ENCODE measurements around the gene ANO4.

Gene ANO4

DNA sequence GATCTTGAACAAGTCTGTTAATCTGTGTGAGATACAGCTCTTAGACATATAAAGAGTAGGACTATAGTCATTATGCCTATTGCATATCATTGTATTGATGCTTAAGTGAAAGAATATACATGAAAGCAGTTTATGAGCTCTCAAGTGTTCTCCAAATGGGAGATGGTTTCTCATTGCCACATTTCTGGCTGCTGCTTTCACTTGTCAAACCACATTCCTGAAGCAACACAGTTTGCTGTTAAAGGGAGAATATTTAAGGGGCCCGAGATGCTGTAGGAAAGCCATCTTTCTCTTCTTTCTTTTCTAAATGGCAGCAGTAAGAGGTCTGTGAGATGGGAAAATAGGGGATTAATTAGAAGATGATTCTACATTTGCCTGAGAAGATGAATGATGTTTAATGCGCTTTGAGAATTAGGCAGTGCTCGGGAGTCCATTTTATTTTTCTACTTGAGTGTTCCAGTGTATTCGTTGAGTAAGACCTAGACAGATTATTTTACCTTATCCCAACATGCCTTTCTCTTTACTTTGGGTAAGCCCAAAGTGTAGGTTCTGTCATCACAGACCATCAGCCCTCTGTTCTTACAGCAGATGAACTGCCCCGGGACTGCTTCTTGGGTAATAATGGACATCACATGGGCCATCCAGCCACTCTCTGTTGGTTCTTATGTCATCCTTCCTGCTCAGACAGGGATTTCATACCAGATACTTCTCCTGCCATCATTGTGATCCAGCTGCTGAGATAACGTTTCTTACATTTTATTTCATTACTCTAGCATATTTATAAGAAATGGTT, 35.6 kb downstream of the ANO4 start:
- Histone ChIP-seq H3K4me1 (ENCODE audit: control insufficient read depth in 2 of 2, insufficient read depth in 1 of 2, low read depth in 1 of 2, low read length in 2 of 2) (no peaks in the 10 kb centered on the region), H3K4me3 (ENCODE audit: low read length in 2 of 2) (no peak overlapping the region), H3K9me3 (replicated peaks in 1 of 2; ENCODE audit: control insufficient read depth in 2 of 2, insufficient read depth in 1 of 2, low read depth in 1 of 2, low read length in 2 of 2) (no peaks in the 10 kb centered on the region), H3K4ac (ENCODE audit: low read length) (no peak overlapping the region), H3K4me2 (ENCODE audit: insufficient read depth, low read length, poor library complexity, severe bottlenecking) (no peak overlapping the region), H3K27ac (replicated peaks; ENCODE audit: low read length) (no peak overlapping the region), H3K14ac (ENCODE audit: low read length) (no peak overlapping the region), H3K79me1 (ENCODE audit: low read depth, low read length) (no peaks in the 10 kb centered on the region), H3K36me3 (replicated peaks in 1 of 2; ENCODE audit: control insufficient read depth in 2 of 2, insufficient read depth in 2 of 2, low read length in 2 of 2) (no peaks in the 10 kb centered on the region), H3K18ac (ENCODE audit: low read length) (no peak overlapping the region), H4K8ac (ENCODE audit: low read depth, low read length) (no peak overlapping the region), H2BK12ac (ENCODE audit: low read length) (no peak overlapping the region), H3K27me3 (ENCODE audit: control insufficient read depth in 3 of 3, insufficient read depth in 3 of 3, low read depth in 1 of 3, low read length in 3 of 3) (no peaks in the 10 kb centered on the region), H2BK120ac (ENCODE audit: low read depth, low read length) (no peak overlapping the region), H2BK5ac (ENCODE audit: low read length) (no peak overlapping the region), H3K9ac (ENCODE audit: low read depth, low read length, poor library complexity) (no peak overlapping the region), H4K91ac (ENCODE audit: low read depth, low read length, poor library complexity) (no peak overlapping the region), H3K23ac (ENCODE audit: low read depth, low read length, poor library complexity) (no peak overlapping the region), H2AFZ (ENCODE audit: low read length) (no peak overlapping the region), H2AK5ac (ENCODE audit: low read depth, low read length) (no peak overlapping the region), H2BK15ac (ENCODE audit: low read length) (no peak overlapping the region)
- WGBS, 2 donors (ENCODE audit: extremely low coverage in 2 of 2, insufficient read length in 2 of 2, insufficient replicate concordance in 1 of 2), result no CpG with 5 or more reads among the region's 6 CpGs
- DNase-seq (ENCODE audit: low spot score), result no peak

DNA sequence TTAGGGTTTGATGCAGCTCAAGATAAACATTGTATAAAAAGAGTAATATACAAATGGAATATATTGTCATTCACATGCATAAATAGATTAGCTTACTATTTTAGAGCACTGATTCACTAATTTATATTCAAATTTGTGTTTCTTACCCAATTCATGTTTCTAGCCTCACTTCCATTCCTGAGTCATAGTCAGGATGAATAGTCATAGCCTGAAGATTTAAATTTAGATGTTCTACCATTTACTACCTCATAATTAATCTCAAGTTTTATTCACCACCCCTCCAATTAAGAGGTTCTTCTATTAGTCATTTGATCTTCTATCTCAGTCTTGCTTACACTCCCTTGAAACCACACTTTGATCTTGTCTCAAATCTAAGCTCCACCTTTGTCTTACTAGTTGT, 38.7 kb downstream of the ANO4 start:
- Histone ChIP-seq H2AK5ac (ENCODE audit: low read depth, low read length) (no peak overlapping the region), H3K36me3 (replicated peaks in 1 of 2; ENCODE audit: control insufficient read depth in 2 of 2, insufficient read depth in 2 of 2, low read length in 2 of 2) (no peaks in the 10 kb centered on the region), H3K27me3 (ENCODE audit: control insufficient read depth in 3 of 3, insufficient read depth in 3 of 3, low read depth in 1 of 3, low read length in 3 of 3) (no peaks in the 10 kb centered on the region), H3K9me3 (replicated peaks in 1 of 2; ENCODE audit: control insufficient read depth in 2 of 2, insufficient read depth in 1 of 2, low read depth in 1 of 2, low read length in 2 of 2) (no peaks in the 10 kb centered on the region), H4K91ac (ENCODE audit: low read depth, low read length, poor library complexity) (no peak overlapping the region), H3K14ac (ENCODE audit: low read length) (no peak overlapping the region), H3K4ac (ENCODE audit: low read length) (no peak overlapping the region), H4K8ac (ENCODE audit: low read depth, low read length) (no peak overlapping the region), H2BK5ac (ENCODE audit: low read length) (no peak overlapping the region), H3K27ac (replicated peaks; ENCODE audit: low read length) (no peak overlapping the region), H3K4me2 (ENCODE audit: insufficient read depth, low read length, poor library complexity, severe bottlenecking) (no peak overlapping the region), H3K4me1 (ENCODE audit: control insufficient read depth in 2 of 2, insufficient read depth in 1 of 2, low read depth in 1 of 2, low read length in 2 of 2) (no peaks in the 10 kb centered on the region), H2BK15ac (ENCODE audit: low read length) (no peak overlapping the region), H2AFZ (ENCODE audit: low read length) (no peak overlapping the region), H3K79me1 (ENCODE audit: low read depth, low read length) (no peaks in the 10 kb centered on the region), H3K18ac (ENCODE audit: low read length) (no peak overlapping the region), H3K9ac (ENCODE audit: low read depth, low read length, poor library complexity) (no peak overlapping the region), H3K4me3 (ENCODE audit: low read length in 2 of 2) (no peak overlapping the region), H2BK120ac (ENCODE audit: low read depth, low read length) (no peak overlapping the region), H3K23ac (ENCODE audit: low read depth, low read length, poor library complexity) (no peak overlapping the region), H2BK12ac (ENCODE audit: low read length) (no peak overlapping the region)
- DNase-seq (ENCODE audit: low spot score), result no peak

DNA sequence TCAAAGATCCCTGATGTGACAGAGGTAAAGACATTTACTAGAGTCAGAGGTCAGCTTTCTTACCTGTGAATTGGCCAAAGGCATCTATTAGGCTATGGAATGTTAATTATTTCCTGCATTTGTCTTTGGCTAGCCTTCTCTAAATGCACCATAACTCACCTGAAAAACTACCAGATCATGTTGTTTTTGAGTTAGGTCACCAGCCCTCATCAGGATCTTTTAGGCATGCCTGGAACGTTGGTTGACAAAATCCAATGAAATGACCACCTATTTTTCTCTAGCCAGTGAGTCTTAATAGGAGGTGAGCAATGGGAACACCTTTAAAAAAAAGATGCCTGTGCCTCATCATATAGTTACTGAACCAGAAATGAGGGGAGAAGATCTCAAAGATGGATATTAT, 46.2 kb downstream of the ANO4 start:
- H3K9me3 ChIP-seq (replicated peaks in 1 of 2; ENCODE audit: control insufficient read depth in 2 of 2, insufficient read depth in 1 of 2, low read depth in 1 of 2, low read length in 2 of 2), result no peaks in the 10 kb centered on the region
- no peak overlapping the region for H3K4ac ChIP-seq (ENCODE audit: low read length)
- H3K9ac ChIP-seq (ENCODE audit: low read depth, low read length, poor library complexity), result no peak overlapping the region
- H2BK12ac ChIP-seq (ENCODE audit: low read length), result no peak overlapping the region
- H3K27me3 ChIP-seq (ENCODE audit: control insufficient read depth in 3 of 3, insufficient read depth in 3 of 3, low read depth in 1 of 3, low read length in 3 of 3), result no peaks in the 10 kb centered on the region
- H2BK15ac ChIP-seq (ENCODE audit: low read length), result no peak overlapping the region
- no peak overlapping the region for H2BK120ac ChIP-seq (ENCODE audit: low read depth, low read length)
- no peak overlapping the region for H3K27ac ChIP-seq (replicated peaks; ENCODE audit: low read length)
- H2AFZ ChIP-seq (ENCODE audit: low read length), result no peak overlapping the region
- no peak overlapping the region for H3K4me2 ChIP-seq (ENCODE audit: insufficient read depth, low read length, poor library complexity, severe bottlenecking)
- H3K4me1 ChIP-seq (ENCODE audit: control insufficient read depth in 2 of 2, insufficient read depth in 1 of 2, low read depth in 1 of 2, low read length in 2 of 2), result peaks cover 0 to 2% of the 10 kb centered on the region in 2 donors
- DNase-seq (ENCODE audit: low spot score), result no peak
- no CpG with 5 or more reads among the region's 1 CpG for WGBS, 2 donors (ENCODE audit: extremely low coverage in 2 of 2, insufficient read length in 2 of 2, insufficient replicate concordance in 1 of 2)
- no peaks in the 10 kb centered on the region for H3K79me1 ChIP-seq (ENCODE audit: low read depth, low read length)
- H4K91ac ChIP-seq (ENCODE audit: low read depth, low read length, poor library complexity), result no peak overlapping the region
- H3K36me3 ChIP-seq (replicated peaks in 1 of 2; ENCODE audit: control insufficient read depth in 2 of 2, insufficient read depth in 2 of 2, low read length in 2 of 2), result no peaks in the 10 kb centered on the region
- no peak overlapping the region for H4K8ac ChIP-seq (ENCODE audit: low read depth, low read length)
- no peak overlapping the region for H3K14ac ChIP-seq (ENCODE audit: low read length)
- no peak overlapping the region for H2BK5ac ChIP-seq (ENCODE audit: low read length)
- H2AK5ac ChIP-seq (ENCODE audit: low read depth, low read length), result no peak overlapping the region
- no peak overlapping the region for H3K4me3 ChIP-seq (ENCODE audit: low read length in 2 of 2)
- no peak overlapping the region for H3K18ac ChIP-seq (ENCODE audit: low read length)
- no peak overlapping the region for H3K23ac ChIP-seq (ENCODE audit: low read depth, low read length, poor library complexity)

DNA sequence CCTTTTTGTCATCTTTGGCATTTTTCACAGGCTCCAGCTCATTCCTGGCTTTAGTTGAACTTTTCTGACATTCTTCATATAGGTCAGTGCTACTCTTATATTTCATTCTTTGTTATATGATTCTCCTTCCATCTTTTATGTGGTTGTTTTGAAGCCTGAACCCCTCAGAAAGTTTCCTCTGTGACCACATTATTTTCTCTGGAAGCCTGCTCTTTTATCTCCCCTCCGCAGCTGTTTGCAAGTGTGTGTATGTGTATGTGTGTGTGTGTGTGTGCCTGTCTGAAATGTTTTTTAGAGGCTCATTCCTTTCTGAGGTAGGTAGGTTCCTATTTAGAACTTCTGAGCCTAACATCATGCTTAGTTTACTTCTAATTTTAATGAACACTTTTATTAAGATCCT, 47.6 kb downstream of the ANO4 start:
- no peaks in the 10 kb centered on the region for H3K36me3 ChIP-seq (replicated peaks in 1 of 2; ENCODE audit: control insufficient read depth in 2 of 2, insufficient read depth in 2 of 2, low read length in 2 of 2)
- no peak overlapping the region for H2AK5ac ChIP-seq (ENCODE audit: low read depth, low read length)
- no peak for DNase-seq (ENCODE audit: low spot score)
- no peak overlapping the region for H2BK12ac ChIP-seq (ENCODE audit: low read length)
- H4K8ac ChIP-seq (ENCODE audit: low read depth, low read length), result no peak overlapping the region
- H3K4me1 ChIP-seq (ENCODE audit: control insufficient read depth in 2 of 2, insufficient read depth in 1 of 2, low read depth in 1 of 2, low read length in 2 of 2), result peaks cover 0 to 2% of the 10 kb centered on the region in 2 donors
- no peaks in the 10 kb centered on the region for H3K79me1 ChIP-seq (ENCODE audit: low read depth, low read length)
- no peak overlapping the region for H2AFZ ChIP-seq (ENCODE audit: low read length)
- H2BK5ac ChIP-seq (ENCODE audit: low read length), result no peak overlapping the region
- no peaks in the 10 kb centered on the region for H3K27me3 ChIP-seq (ENCODE audit: control insufficient read depth in 3 of 3, insufficient read depth in 3 of 3, low read depth in 1 of 3, low read length in 3 of 3)
- no peak overlapping the region for H3K27ac ChIP-seq (replicated peaks; ENCODE audit: low read length)
- no peak overlapping the region for H3K23ac ChIP-seq (ENCODE audit: low read depth, low read length, poor library complexity)
- no peak overlapping the region for H3K4me3 ChIP-seq (ENCODE audit: low read length in 2 of 2)
- H3K9ac ChIP-seq (ENCODE audit: low read depth, low read length, poor library complexity), result no peak overlapping the region
- H3K18ac ChIP-seq (ENCODE audit: low read length), result no peak overlapping the region
- no peak overlapping the region for H3K4me2 ChIP-seq (ENCODE audit: insufficient read depth, low read length, poor library complexity, severe bottlenecking)
- no CpG with 5 or more reads among the region's 1 CpG for WGBS, 2 donors (ENCODE audit: extremely low coverage in 2 of 2, insufficient read length in 2 of 2, insufficient replicate concordance in 1 of 2)
- H2BK15ac ChIP-seq (ENCODE audit: low read length), result no peak overlapping the region
- no peak overlapping the region for H3K14ac ChIP-seq (ENCODE audit: low read length)
- no peak overlapping the region for H3K4ac ChIP-seq (ENCODE audit: low read length)
- H4K91ac ChIP-seq (ENCODE audit: low read depth, low read length, poor library complexity), result no peak overlapping the region
- H2BK120ac ChIP-seq (ENCODE audit: low read depth, low read length), result no peak overlapping the region
- no peaks in the 10 kb centered on the region for H3K9me3 ChIP-seq (replicated peaks in 1 of 2; ENCODE audit: control insufficient read depth in 2 of 2, insufficient read depth in 1 of 2, low read depth in 1 of 2, low read length in 2 of 2)
